ENCODE results near the gene TBC1D10B.

The TBC1D10B gene, protein sequence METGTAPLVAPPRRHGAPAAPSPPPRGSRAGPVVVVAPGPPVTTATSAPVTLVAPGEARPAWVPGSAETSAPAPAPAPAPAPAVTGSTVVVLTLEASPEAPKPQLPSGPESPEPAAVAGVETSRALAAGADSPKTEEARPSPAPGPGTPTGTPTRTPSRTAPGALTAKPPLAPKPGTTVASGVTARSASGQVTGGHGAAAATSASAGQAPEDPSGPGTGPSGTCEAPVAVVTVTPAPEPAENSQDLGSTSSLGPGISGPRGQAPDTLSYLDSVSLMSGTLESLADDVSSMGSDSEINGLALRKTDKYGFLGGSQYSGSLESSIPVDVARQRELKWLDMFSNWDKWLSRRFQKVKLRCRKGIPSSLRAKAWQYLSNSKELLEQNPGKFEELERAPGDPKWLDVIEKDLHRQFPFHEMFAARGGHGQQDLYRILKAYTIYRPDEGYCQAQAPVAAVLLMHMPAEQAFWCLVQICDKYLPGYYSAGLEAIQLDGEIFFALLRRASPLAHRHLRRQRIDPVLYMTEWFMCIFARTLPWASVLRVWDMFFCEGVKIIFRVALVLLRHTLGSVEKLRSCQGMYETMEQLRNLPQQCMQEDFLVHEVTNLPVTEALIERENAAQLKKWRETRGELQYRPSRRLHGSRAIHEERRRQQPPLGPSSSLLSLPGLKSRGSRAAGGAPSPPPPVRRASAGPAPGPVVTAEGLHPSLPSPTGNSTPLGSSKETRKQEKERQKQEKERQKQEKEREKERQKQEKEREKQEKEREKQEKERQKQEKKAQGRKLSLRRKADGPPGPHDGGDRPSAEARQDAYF

GRCh38 chr16:30370456-30371247 lies at the start of gene TBC1D10B:
TBC1D10B (minus strand) TSS chr16:30370494; CDS start chr16:30370183, 311 bp downstream.
- Mint-ChIP-seq H3K27me3 (no peaks in the 10 kb centered on the region), H3K4me1 (peaks cover 41% of the 10 kb centered on the region), H3K36me3 (peaks cover 11% of the 10 kb centered on the region), H3K4me3 (peak within 1 kb of the TSS; percentile 79), H3K9me3 (no peaks in the 10 kb centered on the region), H3K27ac (peak within 1 kb of the TSS; percentile 85)
- ATAC-seq, result peak; percentile 93

DNA sequence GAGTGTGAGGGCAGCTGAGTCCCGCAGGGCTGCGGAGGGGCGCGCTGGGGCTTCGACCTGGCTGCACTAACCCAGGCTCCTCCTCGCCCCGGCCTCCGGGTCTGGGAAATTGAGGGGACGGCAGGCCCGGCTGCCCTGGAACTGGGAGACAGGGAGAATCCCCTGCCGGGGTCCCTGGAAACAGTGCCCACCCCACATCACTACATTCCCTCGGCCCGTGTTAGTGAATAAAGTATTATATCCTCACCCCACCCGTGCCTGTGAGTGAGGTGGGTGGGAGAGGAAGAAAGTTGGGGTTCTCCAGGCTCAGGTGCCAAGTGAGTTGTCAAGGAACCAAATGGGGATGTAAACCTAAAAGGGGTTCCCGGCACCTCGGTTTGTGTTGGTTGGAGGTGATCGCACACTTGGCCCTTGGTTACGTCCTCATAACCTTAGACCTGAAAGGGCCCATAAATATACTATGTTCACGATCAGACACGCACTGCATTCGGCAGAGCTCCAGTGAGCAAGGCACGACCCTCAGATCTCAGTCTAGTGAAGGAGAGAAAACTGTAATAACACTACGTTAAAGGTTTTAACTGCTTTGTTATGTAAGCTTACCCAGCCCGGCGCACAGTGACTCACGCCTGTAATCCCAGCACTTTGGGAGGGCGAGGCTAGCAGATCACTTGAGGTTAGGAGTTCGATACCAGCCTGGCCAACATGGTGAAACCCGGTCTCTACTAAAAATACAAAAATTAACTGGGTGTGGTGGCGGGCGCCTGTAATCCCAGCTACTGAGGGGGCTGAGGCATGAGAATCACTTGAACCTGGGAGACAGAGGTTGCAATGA lies 48.3 kb upstream of the TBC1D10B start:
- Mint-ChIP-seq H3K4me1 (peaks cover 22% of the 10 kb centered on the region), H3K27ac (peak overlapping the region; percentile 70), H3K36me3 (peaks cover 30% of the 10 kb centered on the region), H3K4me3 (peak overlapping the region; percentile 78), H3K9me3 (no peaks in the 10 kb centered on the region), H3K27me3 (no peaks in the 10 kb centered on the region)
- no peak for ATAC-seq

- H3K9me3 Mint-ChIP-seq, result no peaks in the 10 kb centered on the region
- ATAC-seq, result peak; percentile 93
- H3K4me3 Mint-ChIP-seq, result peak overlapping the region; percentile 78
- peaks cover 22% of the 10 kb centered on the region for H3K4me1 Mint-ChIP-seq
- H3K27ac Mint-ChIP-seq, result peak overlapping the region; percentile 70
- H3K27me3 Mint-ChIP-seq, result no peaks in the 10 kb centered on the region
- peaks cover 29% of the 10 kb centered on the region for H3K36me3 Mint-ChIP-seq
Measured at GRCh38 chr16:30417529-30418349, 47.4 kb upstream of the TBC1D10B start.

GRCh38 chr16:30416624-30417528 lies 46.6 kb upstream of the TBC1D10B start:
- Mint-ChIP-seq H3K36me3 (peaks cover 32% of the 10 kb centered on the region), H3K27ac (peak overlapping the region; percentile 70), H3K9me3 (no peaks in the 10 kb centered on the region), H3K27me3 (no peaks in the 10 kb centered on the region), H3K4me3 (peak overlapping the region; percentile 26), H3K4me1 (peaks cover 28% of the 10 kb centered on the region)
- no peak for ATAC-seq

DNA sequence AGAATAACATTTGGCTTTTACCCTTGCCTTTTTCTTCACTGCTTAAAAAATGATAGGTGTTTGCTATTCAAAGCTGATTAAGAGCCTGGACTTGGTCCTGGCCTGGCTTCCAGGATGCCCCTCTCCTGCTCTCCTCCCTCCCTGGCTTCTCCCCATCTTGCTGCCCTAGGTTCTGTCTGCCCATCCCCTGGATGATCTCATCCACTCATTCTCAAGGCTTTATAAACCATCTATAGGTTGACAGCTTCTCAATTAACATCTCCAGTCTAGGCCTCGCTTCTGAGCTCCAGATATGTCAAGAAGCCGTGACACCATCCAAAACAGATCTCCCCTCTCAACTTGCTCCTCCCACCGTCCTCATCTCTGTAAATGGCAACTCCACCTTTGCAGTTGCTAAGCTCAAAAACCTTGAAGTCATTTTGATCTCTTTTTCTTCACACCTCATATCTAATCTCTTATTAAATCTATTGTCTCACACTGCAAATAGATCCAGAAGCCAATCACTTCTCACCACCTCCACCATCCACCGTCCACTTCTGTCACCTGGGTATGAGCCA lies 45.8 kb upstream of the TBC1D10B start:
- Mint-ChIP-seq H3K9me3 (no peaks in the 10 kb centered on the region), H3K27me3 (no peaks in the 10 kb centered on the region), H3K27ac (peak overlapping the region; percentile 10), H3K4me1 (peaks cover 29% of the 10 kb centered on the region), H3K4me3 (no peak overlapping the region), H3K36me3 (peaks cover 27% of the 10 kb centered on the region)
- no peak for ATAC-seq

GRCh38 chr16:30414159-30414558 lies 43.9 kb upstream of the TBC1D10B start:
- H3K9me3 Mint-ChIP-seq, result no peaks in the 10 kb centered on the region
- H3K27me3 Mint-ChIP-seq, result no peaks in the 10 kb centered on the region

GRCh38 chr16:30413112-30413806 lies 43.0 kb upstream of the TBC1D10B start:
- Mint-ChIP-seq H3K27ac (no peak overlapping the region), H3K27me3 (no peaks in the 10 kb centered on the region), H3K4me1 (peaks cover 43% of the 10 kb centered on the region)

More at GRCh38 chr16:30414159-30414558, 43.9 kb upstream of the TBC1D10B start:
- peaks cover 15% of the 10 kb centered on the region for H3K36me3 Mint-ChIP-seq
- no peak for ATAC-seq
- H3K4me1 Mint-ChIP-seq, result peaks cover 42% of the 10 kb centered on the region
- H3K4me3 Mint-ChIP-seq, result no peak overlapping the region
- no peak overlapping the region for H3K27ac Mint-ChIP-seq

DNA sequence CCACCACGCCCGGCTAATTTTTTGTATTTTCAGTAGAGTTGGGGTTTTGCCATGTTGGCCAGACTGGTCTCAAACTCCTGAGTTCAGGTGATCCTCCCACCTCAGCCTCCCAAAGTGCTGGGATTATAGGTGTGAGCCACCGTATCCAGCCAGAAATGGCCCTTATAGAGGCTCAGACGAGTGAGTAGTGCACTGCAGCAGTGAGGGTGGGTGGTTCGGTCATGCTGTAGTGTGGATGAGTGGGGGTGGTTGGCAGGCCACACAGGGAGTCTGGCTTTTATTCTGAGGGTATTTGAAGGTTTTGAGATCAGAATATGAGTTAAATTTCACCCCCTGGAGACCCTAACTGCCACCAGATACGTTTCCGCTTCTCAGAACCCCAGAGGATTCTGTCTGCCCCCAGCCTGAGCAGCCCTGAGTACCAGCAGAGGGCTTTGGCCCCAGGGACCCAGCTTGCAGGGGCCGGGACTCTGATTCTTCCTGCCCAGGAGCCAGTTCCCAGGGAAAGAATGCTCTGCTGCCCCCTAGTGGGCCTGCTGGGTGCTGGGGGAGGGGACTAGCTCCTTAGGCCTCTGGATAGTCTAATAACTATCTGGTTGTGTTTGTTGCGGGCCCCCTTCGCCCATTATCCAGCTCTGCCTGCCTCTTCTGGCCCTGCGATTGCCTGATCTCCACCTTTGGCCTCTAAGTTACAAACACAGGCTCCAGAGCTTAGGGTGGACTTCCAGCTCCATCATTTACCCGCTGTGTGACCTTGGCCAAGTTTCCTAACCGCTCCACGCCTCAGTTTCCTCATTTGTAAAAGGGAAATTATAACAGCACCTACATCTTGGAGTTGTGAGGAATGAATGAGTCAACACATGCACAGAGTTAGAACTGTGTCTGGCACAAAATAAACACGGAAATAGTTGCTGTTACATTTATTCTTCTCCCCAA lies 39.1 kb upstream of the TBC1D10B start:
- Mint-ChIP-seq H3K27ac (peak overlapping the region; percentile 82), H3K4me3 (peak overlapping the region; percentile 47), H3K36me3 (peaks cover 15% of the 10 kb centered on the region), H3K9me3 (no peaks in the 10 kb centered on the region), H3K4me1 (peaks cover 42% of the 10 kb centered on the region), H3K27me3 (no peaks in the 10 kb centered on the region)
- peak; percentile 78 for ATAC-seq

More at GRCh38 chr16:30413112-30413806, 43.0 kb upstream of the TBC1D10B start:
- Mint-ChIP-seq H3K9me3 (no peaks in the 10 kb centered on the region), H3K4me3 (no peak overlapping the region), H3K36me3 (peaks cover 15% of the 10 kb centered on the region)
- ATAC-seq, result no peak

GRCh38 chr16:30407804-30408534 lies 37.7 kb upstream of the TBC1D10B start:
- peak overlapping the region; percentile 82 for H3K27ac Mint-ChIP-seq
- H3K27me3 Mint-ChIP-seq, result no peaks in the 10 kb centered on the region
- H3K4me1 Mint-ChIP-seq, result peaks cover 47% of the 10 kb centered on the region
- peaks cover 8% of the 10 kb centered on the region for H3K36me3 Mint-ChIP-seq
- H3K4me3 Mint-ChIP-seq, result peak overlapping the region; percentile 97
- ATAC-seq, result no peak
- H3K9me3 Mint-ChIP-seq, result no peaks in the 10 kb centered on the region

- no peaks in the 10 kb centered on the region for H3K27me3 Mint-ChIP-seq
Measured at GRCh38 chr16:30407102-30407803, 37.0 kb upstream of the TBC1D10B start, which contains the start of gene ZNF771. ZNF771 (plus strand) TSS chr16:30407606; CDS start chr16:30408054, 448 bp downstream.

More at GRCh38 chr16:30407102-30407803, 37.0 kb upstream of the TBC1D10B start, which contains the start of gene ZNF771:
- ATAC-seq, result peak; percentile 96
- H3K4me1 Mint-ChIP-seq, result peaks cover 47% of the 10 kb centered on the region
- peaks cover 6% of the 10 kb centered on the region for H3K36me3 Mint-ChIP-seq
- peak within 1 kb of the TSS; percentile 97 for H3K4me3 Mint-ChIP-seq
- H3K27ac Mint-ChIP-seq, result peak within 1 kb of the TSS; percentile 82
- H3K9me3 Mint-ChIP-seq, result no peaks in the 10 kb centered on the region
